ENCODE results near the gene PARM1. TPM values are rescaled to one million over a fixed set of nuclear protein-coding genes. Genes with fewer than 3 reads are reported as not detected.

Gene PARM1
- total and polyA plus RNA-seq, 8 donors: 29.4 to 140 (median 54.4) TPM

DNA sequence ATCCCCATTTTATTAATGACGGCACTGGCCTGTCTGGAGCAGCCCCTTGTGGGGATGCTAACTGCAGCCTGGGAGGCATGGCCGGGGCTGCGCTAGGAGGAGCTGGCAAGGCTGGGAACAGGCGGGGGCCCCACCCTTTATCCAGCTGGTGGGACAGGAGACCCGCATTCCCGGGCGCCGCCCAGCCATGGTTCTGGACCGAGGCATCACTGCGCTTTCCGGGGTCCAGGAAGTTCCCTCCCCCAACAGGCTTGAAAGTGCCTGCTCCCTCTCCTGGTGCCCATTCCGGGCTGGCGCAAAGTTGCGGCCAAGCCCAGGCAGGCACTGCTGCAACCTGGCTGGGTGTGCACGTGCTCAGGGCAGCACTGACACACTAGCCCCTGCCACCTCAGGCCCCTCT lies 124.5 kb downstream of the PARM1 start:
- Histone ChIP-seq H3K4me1 (no peaks in the 10 kb centered on the region), H3K4me3 (no peak overlapping the region), H3K36me3 (no peaks in the 10 kb centered on the region), H3K27me3 (no peaks in the 10 kb centered on the region), H3K27ac (no peak overlapping the region), H3K9me3 (no peaks in the 10 kb centered on the region)
- DNase-seq (peak in 1 of 4 donors; percentile 72), ATAC-seq (no peak)
- intact Hi-C loops (cut with DNase I): no loop called here
- TF ChIP-seq CTCF (IDR thresholded peaks at IDR 0.05): no peak

- Histone ChIP-seq H3K27ac (no peak overlapping the region), H3K4me3 (no peak overlapping the region), H3K4me1 (no peaks in the 10 kb centered on the region), H3K9me3 (no peaks in the 10 kb centered on the region), H3K27me3 (no peaks in the 10 kb centered on the region), H3K36me3 (no peaks in the 10 kb centered on the region)
- DNase-seq (peak in 1 of 4 donors; percentile 42), ATAC-seq (no peak)
- intact Hi-C loops (cut with DNase I): no loop called here
- TF ChIP-seq CTCF (IDR thresholded peaks at IDR 0.05): no peak
Observed at GRCh38 chr4:75058486-75058885, 125.6 kb downstream of the PARM1 start.

GRCh38 chr4:75063433-75063832 lies 130.5 kb downstream of the PARM1 start:
- intact Hi-C loops (cut with DNase I): no loop called here
- H3K9me3 ChIP-seq: no peaks in the 10 kb centered on the region
- DNase-seq: no peak
- H3K36me3 ChIP-seq: no peaks in the 10 kb centered on the region
- no peak for TF ChIP-seq CTCF (IDR thresholded peaks at IDR 0.05)
- no peak for ATAC-seq
- H3K27ac ChIP-seq: no peak overlapping the region
- no peaks in the 10 kb centered on the region for H3K4me1 ChIP-seq
- no peak overlapping the region for H3K4me3 ChIP-seq
- no peaks in the 10 kb centered on the region for H3K27me3 ChIP-seq

DNA sequence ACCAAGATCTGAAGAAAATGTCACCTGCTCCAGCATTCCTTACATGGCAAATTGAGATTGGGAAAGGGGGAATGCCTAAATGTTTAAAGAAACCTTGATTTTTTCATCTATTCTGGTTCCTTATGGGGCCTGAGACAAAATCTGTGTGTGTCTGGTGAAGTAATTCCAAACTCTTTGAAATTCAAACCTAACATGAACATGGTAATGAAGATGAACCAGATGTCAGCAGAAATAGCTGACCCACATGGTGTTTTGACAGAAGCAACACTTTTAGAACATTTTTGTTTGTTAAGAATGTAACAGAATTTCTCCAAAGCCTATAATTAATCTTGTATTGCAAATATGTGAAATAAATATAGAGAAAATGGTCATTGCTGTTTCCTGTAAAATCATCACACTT lies 133.0 kb downstream of the PARM1 start:
- Histone ChIP-seq H3K27me3 (no peaks in the 10 kb centered on the region), H3K9me3 (no peaks in the 10 kb centered on the region), H3K36me3 (no peaks in the 10 kb centered on the region), H3K27ac (no peak overlapping the region), H3K4me3 (no peak overlapping the region), H3K4me1 (no peaks in the 10 kb centered on the region)
- DNase-seq (no peak), ATAC-seq (no peak)
- intact Hi-C loops (cut with DNase I): no loop called here
- TF ChIP-seq CTCF (IDR thresholded peaks at IDR 0.05): no peak

- Histone ChIP-seq H3K9me3 (no peaks in the 10 kb centered on the region), H3K4me3 (no peak overlapping the region), H3K4me1 (no peaks in the 10 kb centered on the region), H3K27me3 (no peaks in the 10 kb centered on the region), H3K36me3 (no peaks in the 10 kb centered on the region), H3K27ac (no peak overlapping the region)
- TF ChIP-seq CTCF (IDR thresholded peaks at IDR 0.05): no peak
- DNase-seq (no peak), ATAC-seq (no peak)
- intact Hi-C loops (cut with DNase I): no loop called here
Observed at GRCh38 chr4:75069493-75070074, 136.7 kb downstream of the PARM1 start.
